ENCODE results near the gene NT5C2. TPM values are rescaled to one million over a fixed set of nuclear protein-coding genes. Genes with fewer than 3 reads are reported as not detected.
"Not testable (repeated sequence)": the region's sequence is repeated elsewhere in the genome, so short reads cannot be mapped to it uniquely, and the experiment has no call there.

The NT5C2 gene
- total RNA-seq, 1 experiment from 2014 or later = 96.1 TPM

DNA sequence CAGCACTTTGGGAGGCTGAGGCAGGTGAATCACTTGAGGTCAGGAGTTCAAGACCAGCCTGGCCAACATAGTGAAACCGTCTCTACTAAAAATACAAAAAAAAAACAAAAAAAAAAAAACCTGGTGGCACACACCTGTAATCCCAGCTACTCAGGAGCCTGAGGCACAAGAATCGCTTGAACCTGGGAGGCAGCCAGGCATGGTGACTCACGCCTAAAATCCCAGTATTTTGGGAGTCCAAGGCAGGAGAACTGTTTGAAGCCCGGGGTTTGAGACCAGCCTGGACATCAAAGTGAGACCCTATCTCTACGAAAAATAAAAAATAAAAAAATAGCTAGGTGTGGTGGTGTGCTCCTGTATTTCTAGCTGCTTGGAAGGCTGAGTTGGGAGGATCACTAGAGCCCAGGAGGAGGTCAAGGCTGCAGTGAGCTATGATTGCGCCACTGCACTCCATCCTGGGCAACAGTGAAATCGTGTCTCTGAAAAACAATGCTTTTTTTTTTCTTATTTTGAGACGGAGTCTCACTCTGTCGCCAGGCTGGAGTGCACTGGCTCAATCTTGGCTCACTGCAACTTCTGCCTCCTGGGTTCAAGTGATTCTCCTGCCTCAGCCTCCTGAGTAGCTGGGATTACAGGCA lies 29.2 kb downstream of the NT5C2 start:
- not testable (repeated sequence) for DNase-seq (ENCODE audit: low spot score)

DNA sequence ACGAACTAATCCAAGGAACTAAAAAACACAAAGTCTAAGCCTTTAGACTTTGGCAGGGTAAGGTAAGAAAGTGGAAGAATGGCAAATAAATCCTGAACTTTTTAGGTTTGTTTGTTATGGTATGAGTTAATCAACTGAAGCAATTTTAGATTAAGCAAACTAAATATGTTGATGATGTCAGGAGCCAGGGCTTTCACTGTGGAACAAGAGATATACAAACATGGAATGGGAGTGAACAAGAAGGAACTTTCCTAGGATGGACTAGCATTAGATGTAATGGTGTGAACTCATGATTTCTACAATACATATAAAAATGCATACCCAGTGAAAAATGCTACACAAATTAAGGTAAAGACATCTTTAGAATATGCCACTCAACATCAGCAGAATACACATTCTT lies 35.8 kb downstream of the NT5C2 start:
- no peak for DNase-seq (ENCODE audit: low spot score)

- DNase-seq (ENCODE audit: low spot score) = no peak
These were observed 37.5 kb downstream of the NT5C2 start for GRCh38 chr10:103155471-103156085.

- no peak for DNase-seq (ENCODE audit: low spot score)
These were observed 38.4 kb downstream of the NT5C2 start for GRCh38 chr10:103154521-103155299.

- no peak for DNase-seq (ENCODE audit: low spot score)
These were observed 39.5 kb downstream of the NT5C2 start for GRCh38 chr10:103153302-103154197.

- DNase-seq (ENCODE audit: low spot score) = no peak
These were observed 43.0 kb downstream of the NT5C2 start for GRCh38 chr10:103149991-103150622.

- no peak for DNase-seq (ENCODE audit: low spot score)
These were observed 45.4 kb downstream of the NT5C2 start for GRCh38 chr10:103147645-103148044.

DNA sequence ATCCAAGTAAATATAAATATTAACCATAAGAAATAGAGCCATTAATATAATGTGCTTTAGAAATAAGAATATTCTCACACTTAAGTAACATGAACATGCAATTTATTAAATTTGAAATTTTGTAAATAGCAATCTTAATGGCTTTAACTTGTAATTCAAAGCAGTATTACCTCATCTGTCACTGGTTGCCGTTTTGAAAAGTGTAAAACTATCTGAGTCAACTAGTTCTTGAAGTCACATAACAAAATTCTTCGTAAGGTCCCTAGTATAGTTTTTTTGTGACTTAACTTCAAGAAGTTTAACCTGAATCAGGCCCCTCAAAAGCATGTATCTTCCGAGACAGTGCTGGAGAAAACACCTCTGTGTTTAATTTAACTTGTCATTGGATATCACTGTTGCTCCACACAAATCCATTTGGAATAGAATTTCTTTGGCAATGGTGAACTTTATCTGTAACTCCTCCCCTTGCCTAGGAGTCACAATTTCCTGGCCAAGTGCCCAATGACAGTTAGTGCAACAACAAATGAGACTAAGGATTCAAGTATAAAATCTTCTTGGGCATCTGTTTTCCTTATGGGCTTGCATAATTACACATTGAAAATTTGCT lies 47.1 kb downstream of the NT5C2 start:
- DNase-seq (ENCODE audit: low spot score) = peak; percentile 48

- no peak for DNase-seq (ENCODE audit: low spot score)
These were observed 48.0 kb downstream of the NT5C2 start for GRCh38 chr10:103145046-103145445.

GRCh38 chr10:103144041-103144440 lies 49.0 kb downstream of the NT5C2 start:
- no peak for DNase-seq (ENCODE audit: low spot score)

DNA sequence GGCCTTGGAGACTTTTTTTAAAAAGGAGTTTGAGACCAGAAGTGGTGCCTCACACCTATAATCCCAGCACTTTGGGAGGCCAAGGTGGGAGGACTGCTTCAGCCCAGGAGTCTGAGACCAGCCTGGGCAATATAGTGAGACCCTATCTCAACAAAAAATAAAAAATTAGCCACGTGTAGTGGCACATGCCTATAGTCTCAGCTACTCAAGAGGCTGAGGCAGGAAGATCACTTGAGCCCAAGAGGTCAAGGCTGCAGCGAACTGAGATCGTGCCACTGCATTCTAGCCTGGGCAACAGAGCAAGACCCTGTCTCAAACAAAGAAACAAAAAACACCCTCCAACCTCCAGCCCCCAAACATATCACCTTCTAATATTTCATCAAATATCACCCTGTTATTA lies 49.4 kb downstream of the NT5C2 start:
- DNase-seq (ENCODE audit: low spot score) = not testable (repeated sequence)

GRCh38 chr10:103141950-103142349 lies 51.1 kb downstream of the NT5C2 start:
- DNase-seq (ENCODE audit: low spot score) = no peak

DNA sequence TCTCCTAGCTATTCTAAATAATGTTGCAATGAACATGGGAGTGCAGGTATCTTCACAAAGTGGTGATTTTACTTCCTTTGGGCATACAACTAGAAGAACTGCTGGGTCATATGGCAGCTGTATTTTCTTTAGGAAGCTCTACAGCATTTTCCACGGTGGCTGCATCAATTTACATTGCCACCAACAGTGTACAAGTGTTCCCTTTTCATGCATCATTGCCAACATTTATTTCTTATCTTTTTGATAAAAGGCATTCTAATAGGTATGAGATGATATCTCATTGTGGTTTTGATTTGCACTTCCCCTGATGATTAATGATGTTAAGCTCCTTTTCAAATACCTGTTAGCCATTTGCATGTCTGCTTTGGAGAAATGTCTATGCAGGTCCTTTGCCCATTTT lies 52.6 kb downstream of the NT5C2 start:
- DNase-seq (ENCODE audit: low spot score) = no peak

DNA sequence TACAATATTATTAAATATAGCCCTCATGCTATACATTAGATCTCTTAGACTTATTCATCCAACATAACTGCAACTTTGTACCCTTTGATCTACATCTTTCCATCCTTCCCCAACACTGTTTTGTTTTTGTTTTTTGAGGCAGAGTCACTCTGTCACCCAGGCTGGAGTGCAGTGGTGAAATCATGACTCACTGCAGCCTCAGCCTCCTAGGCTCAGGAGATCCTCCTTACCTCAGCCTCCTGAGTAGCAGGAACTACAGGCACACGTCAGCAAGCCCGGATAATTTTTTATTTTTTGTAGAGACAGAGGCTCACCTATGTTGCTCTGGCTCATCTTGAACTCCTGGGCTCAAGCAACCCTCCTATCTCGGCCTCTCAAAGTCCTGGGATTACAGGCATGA lies 53.3 kb downstream of the NT5C2 start:
- DNase-seq (ENCODE audit: low spot score) = no peak

GRCh38 chr10:103135168-103135567 lies 57.9 kb downstream of the NT5C2 start:
- not testable (repeated sequence) for DNase-seq (ENCODE audit: low spot score)

- no peak for DNase-seq (ENCODE audit: low spot score)
These were observed 62.2 kb downstream of the NT5C2 start for GRCh38 chr10:103130910-103131309.

- DNase-seq (ENCODE audit: low spot score) = not testable (repeated sequence)
These were observed 62.9 kb downstream of the NT5C2 start for GRCh38 chr10:103130180-103130579.

DNA sequence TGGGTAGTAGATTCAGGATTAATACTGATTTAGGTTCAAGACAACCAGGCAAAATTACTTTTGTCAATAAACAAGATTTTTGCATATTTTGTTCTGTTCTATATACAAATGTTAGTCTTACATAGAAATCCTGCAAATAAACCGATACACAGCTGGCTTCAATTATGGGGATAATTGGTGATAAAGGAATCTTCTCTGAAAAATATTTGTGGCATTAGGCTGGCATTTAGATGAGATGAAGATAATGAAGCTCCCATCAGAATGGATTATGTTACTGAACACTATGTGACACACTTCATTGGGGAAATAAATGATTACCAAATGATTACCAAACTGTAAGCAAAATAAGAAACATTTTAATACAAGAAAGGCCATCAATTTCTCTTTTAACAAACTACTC lies 65.8 kb downstream of the NT5C2 start:
- DNase-seq (ENCODE audit: low spot score) = no peak

DNA sequence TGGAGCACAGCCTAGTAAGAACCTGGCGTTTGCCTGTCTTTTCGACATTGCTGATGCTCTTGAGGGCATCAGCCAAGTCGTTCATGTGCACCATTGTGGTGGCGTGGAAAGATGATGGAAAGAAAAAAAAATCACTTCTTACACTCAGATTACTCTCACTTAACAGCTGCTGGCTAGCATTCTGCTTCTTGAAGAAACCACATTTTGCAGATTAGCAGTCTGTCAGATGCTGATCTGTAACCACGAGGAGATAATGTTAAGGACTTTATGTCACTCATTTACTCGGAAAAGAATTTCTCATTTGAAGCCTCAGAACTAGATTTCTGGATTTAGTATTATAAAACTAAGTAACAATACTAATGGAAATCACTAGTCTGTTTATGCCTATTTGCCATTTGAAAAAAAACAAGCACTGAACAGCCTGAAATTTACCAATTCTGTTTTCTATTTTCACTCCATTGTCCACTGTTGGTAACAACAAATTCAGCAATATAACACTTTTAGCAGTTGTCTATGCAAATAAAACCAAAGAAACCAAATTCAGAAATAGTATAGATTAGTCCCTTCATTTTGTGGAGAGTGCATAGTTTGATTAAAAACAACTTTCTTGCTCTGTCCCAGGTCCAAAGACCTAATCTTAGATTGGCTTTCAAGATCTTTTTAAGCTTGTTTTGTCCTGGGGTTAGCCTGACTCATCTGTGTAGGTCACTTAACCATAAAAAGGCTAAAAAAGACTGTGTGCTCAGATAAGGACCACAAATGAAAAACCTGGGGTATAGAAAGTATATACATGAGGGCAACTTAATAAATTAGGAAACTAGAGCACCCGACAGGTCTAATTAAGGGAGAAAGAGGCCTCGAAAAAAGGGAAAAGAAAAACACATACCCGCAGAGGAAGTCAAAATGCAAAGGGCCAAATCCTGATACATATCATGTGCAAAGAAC lies 67.5 kb downstream of the NT5C2 start:
- no peak for DNase-seq (ENCODE audit: low spot score)
